ENCODE data around the gene TXN2.

- TF ChIP-seq, protein P1, sequence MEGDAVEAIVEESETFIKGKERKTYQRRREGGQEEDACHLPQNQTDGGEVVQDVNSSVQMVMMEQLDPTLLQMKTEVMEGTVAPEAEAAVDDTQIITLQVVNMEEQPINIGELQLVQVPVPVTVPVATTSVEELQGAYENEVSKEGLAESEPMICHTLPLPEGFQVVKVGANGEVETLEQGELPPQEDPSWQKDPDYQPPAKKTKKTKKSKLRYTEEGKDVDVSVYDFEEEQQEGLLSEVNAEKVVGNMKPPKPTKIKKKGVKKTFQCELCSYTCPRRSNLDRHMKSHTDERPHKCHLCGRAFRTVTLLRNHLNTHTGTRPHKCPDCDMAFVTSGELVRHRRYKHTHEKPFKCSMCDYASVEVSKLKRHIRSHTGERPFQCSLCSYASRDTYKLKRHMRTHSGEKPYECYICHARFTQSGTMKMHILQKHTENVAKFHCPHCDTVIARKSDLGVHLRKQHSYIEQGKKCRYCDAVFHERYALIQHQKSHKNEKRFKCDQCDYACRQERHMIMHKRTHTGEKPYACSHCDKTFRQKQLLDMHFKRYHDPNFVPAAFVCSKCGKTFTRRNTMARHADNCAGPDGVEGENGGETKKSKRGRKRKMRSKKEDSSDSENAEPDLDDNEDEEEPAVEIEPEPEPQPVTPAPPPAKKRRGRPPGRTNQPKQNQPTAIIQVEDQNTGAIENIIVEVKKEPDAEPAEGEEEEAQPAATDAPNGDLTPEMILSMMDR (IDR thresholded peaks at IDR 0.05 in 2 of 3, conservative IDR thresholded peaks at IDR 0.05 in 1 of 3; ENCODE audit: borderline replicate concordance in 1 of 3, insufficient read depth in 1 of 3, low read depth in 2 of 3, low read length in 2 of 3): no peak
- TF ChIP-seq EZH2 (IDR thresholded peaks at IDR 0.05) (no peak), ZNF274 (IDR thresholded peaks at IDR 0.05; ENCODE audit: low read depth, low read length) (no peak), POLR2AphosphoS5 (IDR thresholded peaks at IDR 0.05; ENCODE audit: low read depth, low read length) (no peak), RAD21 (IDR thresholded peaks at IDR 0.05; ENCODE audit: low read depth) (no peak), SIN3A (IDR thresholded peaks at IDR 0.05; ENCODE audit: low read depth) (no peak)
Measured at GRCh38 chr22:36512333-36512732, 30.9 kb upstream of the TXN2 start.
